HG03066 (cell line): ENCODE measurements around the gene MAP1LC3B.

ENCODE experiments used
- ATAC-seq: cut with Tn5 transposase; IDR thresholded peaks from one replicate; pipeline ENCODE4 v1.9.1; 2021; ENCODE audit warnings: low read depth; ENCODE audit not compliant: unreplicated experiment

Gene MAP1LC3B

GRCh38 chr16:87406495-87407088 lies 14.5 kb downstream of the MAP1LC3B start:
- ATAC-seq = no peak

DNA sequence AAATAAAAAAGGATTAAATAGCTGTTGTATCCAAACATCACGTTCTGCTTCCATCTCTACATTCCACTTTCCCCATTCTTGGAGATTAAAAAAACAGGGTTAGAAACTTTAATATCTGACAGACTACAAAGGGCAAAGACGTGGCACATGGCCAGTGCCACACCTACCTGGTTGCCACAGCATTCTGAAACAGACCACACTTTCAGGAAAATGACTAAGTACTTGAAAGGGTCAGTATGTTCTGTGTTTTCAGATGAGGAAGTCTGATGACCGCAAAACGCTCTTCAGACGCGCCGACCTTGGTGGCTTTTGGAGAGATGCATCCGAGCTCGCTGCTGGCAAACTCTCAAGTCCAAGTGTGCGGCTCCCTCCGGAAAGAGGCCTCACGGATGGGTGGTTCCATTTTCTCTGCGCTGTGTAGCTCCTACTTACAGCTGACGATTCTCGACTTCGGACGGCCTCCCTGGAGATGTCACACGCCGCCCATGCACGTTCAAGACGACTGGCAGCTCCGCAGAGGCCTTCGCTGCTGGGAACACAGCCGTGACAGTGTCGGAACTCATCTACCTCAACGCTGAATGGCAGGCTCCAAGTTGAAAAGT lies 15.5 kb downstream of the MAP1LC3B start:
- no peak for ATAC-seq

GRCh38 chr16:87409153-87409552 lies 17.0 kb downstream of the MAP1LC3B start:
- no peak for ATAC-seq

- ATAC-seq = no peak
Measured at GRCh38 chr16:87409781-87410180, 17.6 kb downstream of the MAP1LC3B start.

DNA sequence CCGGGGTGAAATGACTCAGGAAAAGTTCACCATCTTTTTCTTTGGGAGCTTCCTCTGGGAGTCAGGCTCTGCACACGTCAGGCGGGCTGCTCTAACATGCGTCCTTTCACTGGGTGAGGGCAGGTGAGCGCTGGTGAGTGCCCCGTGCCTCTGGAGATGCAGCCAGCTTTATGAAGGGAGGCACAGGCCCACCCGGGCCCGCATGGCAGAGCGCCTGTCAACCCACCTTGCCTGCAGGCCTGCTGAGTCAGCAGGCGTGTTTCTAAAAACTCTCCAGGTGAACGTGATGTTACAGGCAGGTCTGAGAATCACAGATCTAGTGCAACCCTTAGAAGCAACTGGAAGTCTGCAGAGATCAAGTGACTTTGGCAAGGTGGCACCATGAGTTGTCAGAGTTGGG lies 18.4 kb downstream of the MAP1LC3B start:
- no peak for ATAC-seq

- ATAC-seq = no peak
Measured at GRCh38 chr16:87410968-87411367, 18.8 kb downstream of the MAP1LC3B start.

DNA sequence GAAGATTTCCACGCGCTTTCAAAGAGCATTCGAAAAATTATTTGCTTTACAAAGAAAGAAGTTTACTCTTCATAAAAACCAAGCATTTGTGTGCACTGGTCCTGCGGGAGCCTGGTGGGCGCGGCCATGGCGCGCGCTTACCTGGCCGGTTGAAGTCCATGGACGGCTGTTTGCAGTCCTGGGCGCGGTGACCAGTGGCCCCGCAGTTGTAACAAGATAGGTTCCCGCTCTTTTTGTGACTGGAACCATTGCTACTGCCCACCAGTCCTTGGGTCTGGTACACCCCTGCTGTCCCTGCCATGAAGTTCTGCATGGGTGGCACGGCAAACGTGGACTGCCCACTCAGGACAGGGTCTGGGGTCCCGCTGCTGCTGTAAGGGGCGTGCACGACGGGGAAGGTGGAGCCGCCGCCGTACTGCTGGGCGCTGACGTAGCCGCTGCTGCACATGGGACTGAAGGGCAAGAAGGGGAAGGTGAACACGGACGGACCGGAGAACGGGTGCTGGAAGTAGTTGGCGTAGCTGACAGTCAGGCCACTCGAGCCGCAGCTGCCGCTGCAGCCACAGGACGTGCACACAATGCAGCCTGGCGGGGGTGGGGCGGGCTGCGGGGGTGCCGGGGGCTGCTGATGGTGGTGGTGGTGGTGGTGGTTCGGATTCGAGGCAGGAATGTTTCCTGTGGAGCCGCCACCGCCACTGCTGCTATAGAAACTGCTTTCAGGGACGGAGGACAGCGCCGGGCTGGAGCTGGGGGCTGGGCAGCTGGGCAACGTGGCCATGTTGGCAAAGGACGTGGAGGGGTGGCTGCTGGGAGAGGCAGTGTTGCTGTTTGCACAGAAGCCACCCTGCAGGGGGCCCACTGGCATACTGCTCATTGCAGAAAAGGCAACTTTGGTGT lies 19.5 kb downstream of the MAP1LC3B start:
- no peak for ATAC-seq

GRCh38 chr16:87412371-87412995 lies 20.3 kb downstream of the MAP1LC3B start:
- ATAC-seq = no peak

DNA sequence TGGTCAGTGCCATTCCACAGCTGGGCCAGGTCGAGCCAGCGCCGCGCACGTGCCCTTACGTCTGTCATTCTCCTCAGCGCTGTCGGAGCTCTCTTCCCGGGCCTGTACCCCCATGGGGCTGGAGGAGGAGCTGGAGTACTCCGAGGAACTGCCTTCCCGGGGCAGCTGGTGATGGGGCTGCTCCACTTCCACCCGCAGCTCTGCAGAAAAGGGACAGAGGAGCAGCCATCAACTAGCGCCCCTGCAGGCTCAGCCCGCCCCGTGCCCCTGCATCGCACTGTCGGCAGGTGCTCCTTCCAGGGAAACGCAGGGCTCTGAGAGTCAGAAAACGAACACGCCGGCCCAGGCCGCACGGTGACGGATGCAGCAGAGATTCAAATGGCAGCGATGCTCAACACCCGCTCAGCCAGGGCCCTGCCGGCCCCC lies 20.9 kb downstream of the MAP1LC3B start:
- ATAC-seq = no peak

DNA sequence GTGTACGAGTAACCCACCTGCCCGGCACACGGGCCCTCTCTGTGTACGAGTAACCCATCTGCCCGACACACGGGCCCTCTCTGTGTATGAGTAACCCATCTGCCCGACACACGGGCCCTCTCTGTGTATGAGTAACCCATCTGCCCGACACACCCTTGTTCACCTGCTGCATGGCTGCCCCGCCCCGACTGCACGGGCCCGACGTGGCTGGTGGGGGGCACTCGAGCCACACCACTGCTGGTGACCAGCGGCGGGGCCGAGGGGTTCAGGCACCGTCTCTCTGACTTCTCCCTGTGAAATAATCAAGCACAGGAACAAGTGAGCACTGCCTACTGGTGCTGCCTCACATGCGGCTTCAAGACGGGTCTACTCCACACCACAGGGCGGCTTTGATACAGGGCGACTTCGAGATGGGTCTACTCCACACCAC lies 22.1 kb downstream of the MAP1LC3B start:
- no peak for ATAC-seq

DNA sequence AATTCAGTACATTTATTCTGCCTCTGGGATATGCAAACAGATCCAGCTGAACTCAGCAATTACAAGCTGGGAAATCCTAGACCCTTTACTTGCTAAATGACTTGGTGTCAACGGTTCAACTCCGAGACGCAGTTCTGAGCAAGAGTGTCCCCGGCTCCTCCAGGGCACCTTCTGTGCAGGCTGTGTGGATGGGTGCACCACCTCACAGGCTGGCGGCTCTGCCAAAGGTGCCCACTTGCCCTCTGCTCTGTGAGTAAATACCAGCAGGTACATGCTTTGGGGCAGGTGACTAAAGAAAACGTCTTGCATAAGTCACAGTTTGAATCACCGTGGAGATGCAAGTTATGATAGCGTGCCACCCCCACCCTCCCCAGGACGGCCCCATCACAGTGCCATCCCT lies 23.3 kb downstream of the MAP1LC3B start:
- no peak for ATAC-seq

DNA sequence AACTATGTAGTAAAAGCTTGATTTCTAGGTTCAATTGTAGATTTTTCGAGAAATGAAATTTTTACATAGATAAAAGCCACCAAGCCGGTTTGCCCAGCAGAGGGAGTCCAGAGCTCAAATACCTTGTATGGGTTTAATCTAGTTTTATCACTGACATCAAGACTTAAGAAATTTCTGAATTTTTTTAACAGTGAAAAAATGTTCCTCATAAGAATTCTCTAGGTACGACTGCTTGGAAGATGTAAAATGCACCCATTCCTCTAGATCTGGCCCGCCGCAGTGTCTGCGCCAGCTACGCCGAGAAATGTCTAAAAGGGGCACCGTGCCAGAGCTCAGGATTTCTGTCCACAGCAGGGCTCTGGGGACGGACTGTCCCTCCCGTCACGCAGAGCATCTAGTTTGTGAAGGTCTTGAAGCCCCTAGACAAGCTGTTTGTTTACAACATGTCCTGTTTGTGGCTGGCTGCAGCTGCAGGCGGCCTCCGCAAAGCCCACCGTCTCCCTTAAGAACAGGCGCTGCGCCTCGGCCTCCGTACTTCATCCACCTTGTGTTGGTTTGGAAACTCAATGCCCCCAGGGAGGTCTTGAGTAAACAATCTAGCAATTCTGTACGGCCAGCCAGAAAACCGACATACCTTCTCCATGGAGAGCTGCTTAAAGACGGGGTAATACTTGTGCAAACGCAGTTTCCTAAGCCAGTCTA lies 24.8 kb downstream of the MAP1LC3B start:
- no peak for ATAC-seq

- no peak for ATAC-seq
Measured at GRCh38 chr16:87417528-87417910, 25.4 kb downstream of the MAP1LC3B start.

DNA sequence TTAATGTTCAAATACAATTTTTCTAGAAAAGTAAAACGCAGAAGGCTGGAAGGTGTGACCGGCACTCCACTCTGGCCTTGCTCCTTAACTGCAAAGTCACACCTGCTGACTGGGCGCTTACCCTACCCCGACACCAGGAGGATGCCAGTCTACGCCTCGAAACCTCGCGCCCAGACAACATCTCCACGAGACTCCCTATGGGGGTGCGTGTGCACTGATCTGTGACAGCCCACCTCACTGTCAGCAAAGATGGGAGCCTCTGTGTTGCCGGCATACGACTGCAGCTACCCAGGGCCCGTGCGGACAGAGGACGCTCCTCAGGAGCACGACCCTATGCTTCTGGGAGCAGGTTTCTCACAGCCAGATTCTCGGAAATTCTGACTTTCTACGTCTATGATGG lies 26.1 kb downstream of the MAP1LC3B start:
- ATAC-seq = no peak

GRCh38 chr16:87418644-87419043 lies 26.5 kb downstream of the MAP1LC3B start:
- ATAC-seq = no peak

DNA sequence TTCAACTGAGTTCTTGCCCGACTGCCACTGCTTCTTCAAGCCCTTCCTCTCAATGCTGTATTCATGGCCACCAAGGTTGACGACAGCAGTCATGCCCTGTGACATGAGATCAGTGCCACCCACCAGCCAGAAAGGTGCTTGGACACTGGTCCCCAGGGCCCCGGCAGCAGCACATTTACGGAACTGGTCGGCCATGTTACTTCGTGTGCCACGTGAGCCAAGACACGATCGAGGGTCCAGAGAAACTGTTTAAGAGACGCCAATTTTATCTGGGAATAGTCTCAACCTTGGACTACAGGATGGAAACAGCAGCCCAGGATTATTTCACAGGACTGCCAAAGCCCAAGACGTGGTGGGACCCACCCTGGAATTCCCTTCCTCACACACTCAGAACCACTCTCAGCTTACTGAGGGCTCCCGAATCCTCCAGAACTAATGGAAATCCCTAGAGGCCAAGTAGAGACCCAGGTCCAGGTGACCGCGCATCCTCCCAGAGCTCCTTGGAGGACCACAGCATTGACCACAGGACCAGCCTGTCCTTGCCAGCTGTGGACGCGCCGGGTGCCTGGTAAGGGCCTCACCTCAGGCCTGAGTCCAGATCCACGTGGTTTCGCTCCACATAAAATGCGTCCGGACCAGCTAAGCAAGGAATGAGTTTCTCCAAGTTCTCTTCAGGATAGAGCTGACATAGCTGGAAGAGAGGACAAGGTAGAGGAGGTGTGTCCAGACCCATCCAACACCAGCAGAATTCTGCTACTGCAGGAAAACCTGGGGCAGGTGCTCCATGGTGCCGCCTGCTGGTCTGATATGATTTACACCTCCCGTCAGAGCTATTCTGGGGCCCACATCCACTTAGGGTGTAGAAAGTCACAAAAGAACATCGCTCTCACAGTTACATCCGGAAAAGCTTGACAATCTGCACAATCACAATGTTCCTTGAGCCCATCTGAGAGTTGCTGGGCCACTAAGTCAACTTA lies 28.2 kb downstream of the MAP1LC3B start:
- ATAC-seq = no peak

GRCh38 chr16:87421003-87421912 lies 29.1 kb downstream of the MAP1LC3B start:
- no peak for ATAC-seq

DNA sequence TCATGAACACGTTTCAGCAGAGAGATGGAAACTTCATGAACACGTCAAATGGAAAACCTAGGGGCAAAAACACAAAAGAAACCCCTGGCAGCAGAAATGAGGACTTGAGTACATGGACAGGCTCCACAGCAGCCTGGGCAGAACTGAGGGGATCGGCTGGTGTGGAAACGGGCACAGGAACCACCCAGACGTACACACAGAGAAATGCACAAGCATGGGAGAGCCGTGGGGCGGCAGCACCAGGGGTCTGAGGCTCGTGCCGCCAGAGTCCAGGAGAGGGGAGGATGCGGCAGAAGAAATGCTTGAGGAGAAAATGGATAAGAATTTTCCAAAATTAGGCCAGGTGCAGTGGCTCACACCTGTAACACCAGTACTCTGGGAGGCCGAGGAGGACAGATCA lies 30.0 kb downstream of the MAP1LC3B start:
- ATAC-seq = no peak
